22Rv1 (cell line): Measurements from ENCODE around the gene ADGRD1.

ENCODE experiments used
- CTCF ChIP-seq: fragments of 450-650 bp; IDR thresholded peaks from 2 replicates; pipeline ENCODE4 v1.5.1; 2017; ENCODE audit warnings: mild to moderate bottlenecking
- ZFX ChIP-seq: fragments of 450-650 bp; IDR thresholded peaks from 2 replicates; pipeline ENCODE4 v1.6.1; 2017; ENCODE audit warnings: antibody characterized with exemption, borderline replicate concordance

GRCh38 chr12:131052929-131053328 lies 99.2 kb downstream of the ADGRD1 start:
- TF ChIP-seq CTCF (no peak), ZFX (no peak)
